Lower leg skin (tissue), 3 donors: ENCODE data around the gene ZNF718.

ENCODE experiments used
- POLR2A ChIP-seq, 2 donors: fragments of 450-650 bp; IDR thresholded peaks; one replicate each; pipeline ENCODE4 v1.6.1; 2016 to 2017; ENCODE audit warnings: antibody characterized with exemption in 2 of 2, mild to moderate bottlenecking in 1 of 2, moderate library complexity in 1 of 2
- TF ChIP-seq, protein P1 (sequence below), 3 donors: fragments of 450-650 bp; IDR thresholded peaks; one replicate each; pipeline ENCODE4 v1.5.1; 2016; ENCODE audit warnings: antibody characterized with exemption in 3 of 3, mild to moderate bottlenecking in 3 of 3, moderate library complexity in 2 of 3

DNA sequence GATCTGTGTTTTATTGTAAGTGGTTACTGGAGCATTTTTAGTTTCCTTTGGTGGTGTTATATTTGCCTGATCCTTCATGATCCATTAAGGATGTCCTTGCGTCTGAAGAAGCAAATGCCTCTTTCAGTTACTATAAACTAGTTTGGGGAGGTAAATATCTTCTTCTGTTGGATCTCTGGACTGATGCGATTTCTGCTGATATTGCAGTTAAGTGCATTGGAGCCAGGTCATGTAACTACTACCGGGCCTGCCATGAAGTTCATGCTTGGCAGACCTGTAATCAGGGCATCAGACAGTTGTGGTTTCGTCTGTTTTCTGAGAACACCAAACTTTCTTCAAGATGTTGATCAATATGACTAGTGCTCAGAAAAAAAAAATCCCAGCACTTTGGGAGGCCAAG lies 22.9 kb downstream of the ZNF718 start:
- TF ChIP-seq, protein P1, sequence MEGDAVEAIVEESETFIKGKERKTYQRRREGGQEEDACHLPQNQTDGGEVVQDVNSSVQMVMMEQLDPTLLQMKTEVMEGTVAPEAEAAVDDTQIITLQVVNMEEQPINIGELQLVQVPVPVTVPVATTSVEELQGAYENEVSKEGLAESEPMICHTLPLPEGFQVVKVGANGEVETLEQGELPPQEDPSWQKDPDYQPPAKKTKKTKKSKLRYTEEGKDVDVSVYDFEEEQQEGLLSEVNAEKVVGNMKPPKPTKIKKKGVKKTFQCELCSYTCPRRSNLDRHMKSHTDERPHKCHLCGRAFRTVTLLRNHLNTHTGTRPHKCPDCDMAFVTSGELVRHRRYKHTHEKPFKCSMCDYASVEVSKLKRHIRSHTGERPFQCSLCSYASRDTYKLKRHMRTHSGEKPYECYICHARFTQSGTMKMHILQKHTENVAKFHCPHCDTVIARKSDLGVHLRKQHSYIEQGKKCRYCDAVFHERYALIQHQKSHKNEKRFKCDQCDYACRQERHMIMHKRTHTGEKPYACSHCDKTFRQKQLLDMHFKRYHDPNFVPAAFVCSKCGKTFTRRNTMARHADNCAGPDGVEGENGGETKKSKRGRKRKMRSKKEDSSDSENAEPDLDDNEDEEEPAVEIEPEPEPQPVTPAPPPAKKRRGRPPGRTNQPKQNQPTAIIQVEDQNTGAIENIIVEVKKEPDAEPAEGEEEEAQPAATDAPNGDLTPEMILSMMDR (IDR thresholded peaks at IDR 0.05), result no peak
- no peak for TF ChIP-seq POLR2A (IDR thresholded peaks at IDR 0.05)
